Parathyroid adenoma (tissue), 2 donors: Measurements from ENCODE around the gene UBN1.

Experiments used
- H2AFZ ChIP-seq: fragments of 300-600 bp; sonication (generic); one replicate; pipeline ENCODE4 v1.7.0; 2017; ENCODE audit warnings: antibody characterized with exemption, mild to moderate bottlenecking
- H3K27ac ChIP-seq: fragments of 300-600 bp; sonication (generic); one replicate; pipeline ENCODE4 v1.7.0; 2017
- H3K27me3 ChIP-seq: fragments of 300-600 bp; sonication (generic); one replicate; pipeline ENCODE4 v1.7.0; 2017; ENCODE audit warnings: low read length; ENCODE audit not compliant: control insufficient read depth, insufficient read depth
- H3K36me3 ChIP-seq: fragments of 300-600 bp; sonication (generic); one replicate; pipeline ENCODE4 v1.7.0; 2017; ENCODE audit warnings: low read length; ENCODE audit not compliant: control insufficient read depth, insufficient read depth
- H3K4me1 ChIP-seq: fragments of 300-600 bp; sonication (generic); one replicate; pipeline ENCODE4 v1.7.0; 2017; ENCODE audit warnings: control low read depth
- H3K4me2 ChIP-seq: fragments of 300-600 bp; sonication (generic); one replicate; pipeline ENCODE4 v1.7.0; 2017; ENCODE audit warnings: low read length
- H3K4me3 ChIP-seq: fragments of 300-600 bp; sonication (generic); one replicate; pipeline ENCODE4 v1.7.0; 2017; ENCODE audit warnings: low read depth, low read length
- H3K79me2 ChIP-seq: fragments of 300-600 bp; sonication (generic); one replicate; pipeline ENCODE4 v1.7.0; 2017; ENCODE audit warnings: control low read depth
- H3K9ac ChIP-seq: fragments of 300-600 bp; sonication (generic); one replicate; pipeline ENCODE4 v1.7.0; 2017; ENCODE audit warnings: mild to moderate bottlenecking
- H3K9me3 ChIP-seq: fragments of 300-600 bp; sonication (generic); one replicate; pipeline ENCODE4 v1.7.0; 2017; ENCODE audit warnings: low read length; ENCODE audit not compliant: control insufficient read depth
- CTCF ChIP-seq: fragments of 300-600 bp; sonication (generic); IDR thresholded peaks from one replicate; pipeline ENCODE4 v1.7.0; 2017; ENCODE audit warnings: antibody characterized with exemption, mild to moderate bottlenecking
- donor health status: primary hyperparathyroidism.

The UBN1 gene

GRCh38 chr16:4876646-4877379 is 29.5 kb downstream of the UBN1 start:
- H3K9ac ChIP-seq = no peak overlapping the region
- no peak for TF ChIP-seq CTCF
- no peak overlapping the region for H3K4me3 ChIP-seq
- no peak overlapping the region for H2AFZ ChIP-seq
- H3K27me3 ChIP-seq = no peaks in the 10 kb centered on the region
- no peaks in the 10 kb centered on the region for H3K36me3 ChIP-seq
- H3K4me2 ChIP-seq = no peak overlapping the region
- H3K27ac ChIP-seq = no peak overlapping the region
- no peaks in the 10 kb centered on the region for H3K79me2 ChIP-seq
- no peaks in the 10 kb centered on the region for H3K9me3 ChIP-seq
- H3K4me1 ChIP-seq = peaks cover under 1% of the 10 kb centered on the region

GRCh38 chr16:4877380-4877685 is 30.1 kb downstream of the UBN1 start:
- Histone ChIP-seq H3K27me3 (no peaks in the 10 kb centered on the region), H3K4me2 (no peak overlapping the region), H3K4me1 (peaks cover 3% of the 10 kb centered on the region), H3K36me3 (no peaks in the 10 kb centered on the region), H3K79me2 (no peaks in the 10 kb centered on the region), H3K9ac (no peak overlapping the region), H3K9me3 (no peaks in the 10 kb centered on the region), H3K27ac (no peak overlapping the region), H3K4me3 (no peak overlapping the region), H2AFZ (no peak overlapping the region)
- TF ChIP-seq CTCF = no peak

- Histone ChIP-seq H3K4me2 (no peak overlapping the region), H2AFZ (no peak overlapping the region), H3K79me2 (no peaks in the 10 kb centered on the region), H3K27ac (no peak overlapping the region), H3K9me3 (no peaks in the 10 kb centered on the region), H3K27me3 (no peaks in the 10 kb centered on the region), H3K4me3 (no peak overlapping the region), H3K9ac (no peak overlapping the region), H3K4me1 (peaks cover 8% of the 10 kb centered on the region), H3K36me3 (no peaks in the 10 kb centered on the region)
- no peak for TF ChIP-seq CTCF
Observed at GRCh38 chr16:4879049-4879448, 31.8 kb downstream of the UBN1 start.

- no peaks in the 10 kb centered on the region for H3K79me2 ChIP-seq
- H3K27ac ChIP-seq = no peak overlapping the region
- H3K4me1 ChIP-seq = peaks cover 8% of the 10 kb centered on the region
- H3K9me3 ChIP-seq = no peaks in the 10 kb centered on the region
- H3K36me3 ChIP-seq = no peaks in the 10 kb centered on the region
- TF ChIP-seq CTCF = no peak
- H3K4me2 ChIP-seq = no peak overlapping the region
- H3K4me3 ChIP-seq = no peak overlapping the region
- no peak overlapping the region for H3K9ac ChIP-seq
- no peak overlapping the region for H2AFZ ChIP-seq
- H3K27me3 ChIP-seq = no peaks in the 10 kb centered on the region
Observed at GRCh38 chr16:4880006-4880580, 32.8 kb downstream of the UBN1 start.
